Measurements from ENCODE around the gene MEF2C. TPM values are rescaled to one million over a fixed set of nuclear protein-coding genes. Genes with fewer than 3 reads are reported as not detected.

MEF2C gene
- total and polyA plus RNA-seq, 2 experiments from 2014 or later: 0.97 to 1.6 TPM

DNA sequence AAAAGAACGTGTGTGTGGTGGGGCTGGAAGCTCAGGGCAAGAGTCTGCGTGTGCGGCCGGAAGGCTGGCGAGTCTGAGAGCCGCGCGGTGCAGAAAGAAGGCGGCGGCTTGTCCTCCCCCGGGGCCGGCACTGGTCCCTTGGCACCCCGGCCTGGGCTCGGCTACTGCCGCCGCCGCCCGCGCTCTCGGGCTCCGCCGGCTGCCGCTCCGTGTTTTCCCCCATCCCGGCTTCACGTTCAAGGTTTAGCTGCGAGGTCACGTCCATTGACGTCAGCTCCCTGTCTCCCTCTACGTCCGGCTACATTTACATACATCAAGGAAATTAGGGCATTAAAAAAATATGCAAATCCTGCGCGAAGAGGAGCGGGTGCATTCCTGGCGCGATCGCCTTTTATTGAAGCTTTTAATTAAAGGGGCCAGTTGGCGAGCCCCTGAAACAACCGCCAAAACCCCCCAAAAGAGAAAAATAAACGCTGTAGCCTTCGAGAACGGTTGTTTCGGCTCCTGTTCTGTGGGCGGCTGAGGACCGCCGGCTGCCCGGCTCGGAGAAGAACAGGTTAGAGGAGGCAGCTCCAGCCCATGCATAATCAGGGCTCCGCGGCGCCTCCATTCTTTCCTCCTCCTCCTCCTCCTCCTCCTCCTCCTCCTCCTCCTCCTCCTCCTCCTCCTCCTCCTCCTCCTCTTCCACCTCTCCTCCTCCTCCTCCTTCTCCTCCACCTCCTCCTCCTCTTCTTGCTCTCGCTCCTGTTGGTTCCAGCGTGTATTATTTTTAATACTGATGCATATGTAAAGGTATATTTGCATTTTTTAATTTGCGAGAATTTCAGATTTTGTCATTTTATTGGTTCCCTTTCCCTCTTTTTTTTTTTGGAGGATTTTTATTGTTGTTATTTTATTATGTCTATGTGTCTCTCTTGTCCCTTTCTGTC lies 207.0 kb downstream of the MEF2C start:
- Mint-ChIP-seq H3K9me3 (no peaks in the 10 kb centered on the region), H3K4me1 (peaks cover 62% of the 10 kb centered on the region), H3K4me3 (peak overlapping the region; percentile 83), H3K36me3 (ENCODE audit: low read depth) (no peaks in the 10 kb centered on the region; the same call in 2 of the 3 replicates), H3K27me3 (ENCODE audit: insufficient read depth, low read depth, poor library complexity) (peaks cover 91% of the 10 kb centered on the region), H3K27ac (peak overlapping the region; percentile 92)
- Histone ChIP-seq H3K9me2 (ENCODE audit: insufficient read depth) (no peaks in the 10 kb centered on the region), H3K79me2 (replicated peaks; ENCODE audit: insufficient read depth) (no peaks in the 10 kb centered on the region), H3K27me3 (ENCODE audit: insufficient read depth) (peaks cover 87% of the 10 kb centered on the region), H2AFZ (peak overlapping the region; percentile 63), H3K27ac (ENCODE audit: low read depth) (no peak overlapping the region), H3K4me2 (peak overlapping the region; percentile 90), H3K36me3 (ENCODE audit: insufficient read depth) (no peaks in the 10 kb centered on the region), H3K4me1 (ENCODE audit: insufficient read depth) (peaks cover 65% of the 10 kb centered on the region), H3K4me3 (peak overlapping the region; percentile 60), H4K20me1 (replicated peaks; ENCODE audit: insufficient read depth) (no peaks in the 10 kb centered on the region; the same call in 1 of the 2 replicates), H3F3A (replicated peaks; ENCODE audit: low read depth) (peaks cover 24% of the 10 kb centered on the region)
- TF ChIP-seq POLR2AphosphoS5 (IDR thresholded peaks at IDR 0.05; ENCODE audit: low read depth): no peak
- TF ChIP-seq CREB1 (CRISPR knock-in tag; IDR thresholded peaks at IDR 0.05; ENCODE audit: low read depth): peak; percentile 93
- TF ChIP-seq JUNB (IDR thresholded peaks at IDR 0.05; ENCODE audit: unreplicated experiment): no peak
- DNase-seq (ENCODE audit: low spot score): peak; percentile 96
- peak; percentile 13 for ATAC-seq

DNA sequence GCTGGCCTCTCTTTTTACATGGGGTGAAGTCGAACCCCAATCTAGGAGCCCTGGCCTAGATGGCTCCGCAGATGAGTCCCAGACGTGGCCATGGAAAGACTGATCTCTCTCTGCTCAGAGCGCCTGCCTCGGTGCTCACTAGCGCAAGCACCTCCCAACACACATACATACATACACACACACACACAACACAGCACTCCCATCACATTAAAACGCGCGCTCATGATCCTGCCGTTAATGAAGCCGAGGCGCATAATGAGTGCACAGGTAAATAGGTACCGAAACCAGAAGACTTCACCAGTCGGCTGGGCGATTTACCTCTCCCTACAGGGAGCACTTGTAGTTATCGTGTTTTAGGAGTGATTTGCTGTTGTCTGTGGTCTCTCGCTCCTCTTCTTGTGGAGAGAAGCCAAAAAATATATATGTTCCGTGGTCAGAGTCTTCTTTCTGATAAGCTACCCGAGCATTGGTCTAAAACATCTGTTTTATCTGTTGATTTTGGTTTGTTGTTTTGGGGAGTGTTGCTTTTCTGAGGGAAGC lies 207.7 kb downstream of the MEF2C start:
- Histone ChIP-seq H3K4me2 (peak overlapping the region; percentile 90), H3F3A (replicated peaks; ENCODE audit: low read depth) (peaks cover 21% of the 10 kb centered on the region), H4K20me1 (replicated peaks; ENCODE audit: insufficient read depth) (no peaks in the 10 kb centered on the region; the same call in 1 of the 2 replicates), H3K27me3 (ENCODE audit: insufficient read depth) (peaks cover 87% of the 10 kb centered on the region), H2AFZ (peak overlapping the region; percentile 63; the same call in 1 of the 2 replicates), H3K36me3 (ENCODE audit: insufficient read depth) (no peaks in the 10 kb centered on the region), H3K9me2 (ENCODE audit: insufficient read depth) (no peaks in the 10 kb centered on the region), H3K27ac (ENCODE audit: low read depth) (no peak overlapping the region), H3K4me3 (peak overlapping the region; percentile 60), H3K4me1 (ENCODE audit: insufficient read depth) (peaks cover 68% of the 10 kb centered on the region), H3K79me2 (replicated peaks; ENCODE audit: insufficient read depth) (no peaks in the 10 kb centered on the region)
- peaks cover 60% of the 10 kb centered on the region for H3K4me1 Mint-ChIP-seq
- TF ChIP-seq EZH2phosphoT487 (IDR thresholded peaks at IDR 0.05; ENCODE audit: unreplicated experiment) (peak; percentile 74), EZH2 (IDR thresholded peaks at IDR 0.05; ENCODE audit: low read depth, unreplicated experiment) (peak; percentile 81), JUNB (IDR thresholded peaks at IDR 0.05; ENCODE audit: unreplicated experiment) (no peak)
- peak; percentile 7 for ATAC-seq
- no peaks in the 10 kb centered on the region; the same call in 2 of the 3 replicates for H3K36me3 Mint-ChIP-seq (ENCODE audit: low read depth)
- H3K27me3 Mint-ChIP-seq (ENCODE audit: insufficient read depth, low read depth, poor library complexity): peaks cover 87% of the 10 kb centered on the region
- H3K9me3 Mint-ChIP-seq: no peaks in the 10 kb centered on the region
- no peak overlapping the region for H3K27ac Mint-ChIP-seq
- peak overlapping the region; percentile 83 for H3K4me3 Mint-ChIP-seq
- no peak for DNase-seq (ENCODE audit: low spot score)

DNA sequence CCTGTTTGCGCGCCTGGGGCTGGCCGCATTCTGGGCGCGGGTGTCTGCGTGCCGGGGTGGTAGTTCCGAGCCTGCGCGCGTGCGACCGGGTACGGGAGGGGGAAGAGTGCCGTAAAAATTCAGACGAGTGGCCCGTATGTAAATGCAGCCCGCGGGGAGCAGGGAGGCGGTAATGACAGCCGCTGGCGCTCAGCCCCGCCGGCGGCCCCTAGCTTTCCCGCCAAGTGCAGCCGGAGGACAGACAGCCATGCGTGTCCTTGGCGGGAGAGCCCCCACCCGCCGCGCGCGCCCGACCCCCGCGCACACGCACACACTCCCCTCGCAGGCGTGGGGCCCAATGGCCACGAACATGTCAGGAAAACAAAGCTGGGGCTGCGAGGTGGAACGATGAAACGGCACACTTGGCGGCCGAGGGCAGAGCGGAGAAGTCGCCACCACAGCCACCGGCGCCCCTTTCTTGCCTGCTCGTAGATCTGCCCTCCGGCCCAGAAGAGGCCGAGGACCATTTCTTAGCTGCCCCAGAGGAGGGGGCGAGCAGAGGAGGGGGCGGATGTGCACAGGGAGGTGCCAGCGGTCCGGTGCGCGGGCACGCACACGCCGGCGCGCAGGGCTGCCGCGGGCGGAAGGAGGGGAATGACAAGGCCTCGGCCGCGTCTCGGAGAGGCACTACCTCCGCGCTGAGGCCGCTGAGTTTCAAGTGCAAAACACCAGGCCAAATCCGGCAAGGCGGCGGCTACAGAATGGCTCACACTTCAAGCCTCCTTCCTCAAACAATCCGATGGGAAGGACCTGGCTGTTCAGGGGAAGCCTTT lies 208.4 kb downstream of the MEF2C start:
- H3K36me3 Mint-ChIP-seq (ENCODE audit: low read depth): no peaks in the 10 kb centered on the region; the same call in 2 of the 3 replicates
- peaks cover 87% of the 10 kb centered on the region for H3K27me3 Mint-ChIP-seq (ENCODE audit: insufficient read depth, low read depth, poor library complexity)
- peaks cover 87% of the 10 kb centered on the region for H3K27me3 ChIP-seq (ENCODE audit: insufficient read depth)
- DNase-seq (ENCODE audit: low spot score): peak; percentile 77
- H3K9me3 Mint-ChIP-seq: no peaks in the 10 kb centered on the region
- H4K20me1 ChIP-seq (replicated peaks; ENCODE audit: insufficient read depth): no peaks in the 10 kb centered on the region; the same call in 1 of the 2 replicates
- H3K9me2 ChIP-seq (ENCODE audit: insufficient read depth): no peaks in the 10 kb centered on the region
- H2AFZ ChIP-seq: peak overlapping the region; percentile 63; the same call in 1 of the 2 replicates
- no peaks in the 10 kb centered on the region for H3K36me3 ChIP-seq (ENCODE audit: insufficient read depth)
- H3K27ac ChIP-seq (ENCODE audit: low read depth): no peak overlapping the region
- H3K4me2 ChIP-seq: peak overlapping the region; percentile 90
- H3K4me3 ChIP-seq: peak overlapping the region; percentile 60
- peak overlapping the region; percentile 83 for H3K4me3 Mint-ChIP-seq
- H3F3A ChIP-seq (replicated peaks; ENCODE audit: low read depth): peaks cover 21% of the 10 kb centered on the region
- ATAC-seq: peak; percentile 29
- no peaks in the 10 kb centered on the region for H3K79me2 ChIP-seq (replicated peaks; ENCODE audit: insufficient read depth)
- H3K4me1 Mint-ChIP-seq: peaks cover 65% of the 10 kb centered on the region
- peaks cover 70% of the 10 kb centered on the region for H3K4me1 ChIP-seq (ENCODE audit: insufficient read depth)
- no peak overlapping the region for H3K27ac Mint-ChIP-seq
- TF ChIP-seq CREB1 (CRISPR knock-in tag; IDR thresholded peaks at IDR 0.05; ENCODE audit: low read depth) (0 out of 2 replicates have a peak, but pooled peaks have one; percentile 8), EZH2 (IDR thresholded peaks at IDR 0.05; ENCODE audit: low read depth, unreplicated experiment) (peak; percentile 71), EZH2phosphoT487 (IDR thresholded peaks at IDR 0.05; ENCODE audit: unreplicated experiment) (peak; percentile 58)
- TF ChIP-seq, protein P1, sequence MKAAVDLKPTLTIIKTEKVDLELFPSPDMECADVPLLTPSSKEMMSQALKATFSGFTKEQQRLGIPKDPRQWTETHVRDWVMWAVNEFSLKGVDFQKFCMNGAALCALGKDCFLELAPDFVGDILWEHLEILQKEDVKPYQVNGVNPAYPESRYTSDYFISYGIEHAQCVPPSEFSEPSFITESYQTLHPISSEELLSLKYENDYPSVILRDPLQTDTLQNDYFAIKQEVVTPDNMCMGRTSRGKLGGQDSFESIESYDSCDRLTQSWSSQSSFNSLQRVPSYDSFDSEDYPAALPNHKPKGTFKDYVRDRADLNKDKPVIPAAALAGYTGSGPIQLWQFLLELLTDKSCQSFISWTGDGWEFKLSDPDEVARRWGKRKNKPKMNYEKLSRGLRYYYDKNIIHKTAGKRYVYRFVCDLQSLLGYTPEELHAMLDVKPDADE (IDR thresholded peaks at IDR 0.05): no peak
